GM21576 (cell line): ENCODE results near the gene POR.
"Not testable (repeated sequence)": the region's sequence is repeated elsewhere in the genome, so short reads cannot be mapped to it uniquely, and the experiment has no call there.

Experiments
- ATAC-seq: cut with Tn5 transposase; IDR thresholded peaks from one replicate; pipeline ENCODE4 v1.9.1; 2021; ENCODE audit warnings: mild to moderate bottlenecking, moderate library complexity; ENCODE audit not compliant: unreplicated experiment

POR gene

GRCh38 chr7:75988568-75989499, 73.9 kb downstream of the POR start:
- ATAC-seq: no peak

GRCh38 chr7:75989500-75990388, 74.8 kb downstream of the POR start:
- ATAC-seq: no peak

GRCh38 chr7:75991531-75992082, 76.7 kb downstream of the POR start:
- no peak for ATAC-seq

GRCh38 chr7:75992083-75992755, 77.3 kb downstream of the POR start:
- no peak for ATAC-seq

- ATAC-seq: peak; percentile 8
Observed at GRCh38 chr7:75993689-75994387, 78.9 kb downstream of the POR start.

GRCh38 chr7:75994388-75995051, 79.6 kb downstream of the POR start, which contains the start of gene TMEM120A:
TSS of gene TMEM120A (minus strand) at chr7:75994595. CDS start at chr7:75994570, 25 bp downstream.
- ATAC-seq: peak; percentile 96

- no peak for ATAC-seq
Observed at GRCh38 chr7:75995052-75995471, 80.1 kb downstream of the POR start.

GRCh38 chr7:75995996-75996395, 81.0 kb downstream of the POR start:
- no peak for ATAC-seq

- no peak for ATAC-seq
Observed at GRCh38 chr7:75996476-75996875, 81.5 kb downstream of the POR start.

- ATAC-seq: no peak
Observed at GRCh38 chr7:75998038-75998437, 83.1 kb downstream of the POR start.

- no peak for ATAC-seq
Observed at GRCh38 chr7:76000566-76000965, 85.6 kb downstream of the POR start.

- ATAC-seq: no peak
Observed at GRCh38 chr7:76002139-76002538, 87.2 kb downstream of the POR start.

- ATAC-seq: no peak
Observed at GRCh38 chr7:76002822-76003221, 87.9 kb downstream of the POR start.

GRCh38 chr7:76003351-76003750, 88.4 kb downstream of the POR start:
- no peak for ATAC-seq

GRCh38 chr7:76005004-76005403, 90.0 kb downstream of the POR start:
- ATAC-seq: not testable (repeated sequence)

- no peak for ATAC-seq
Observed at GRCh38 chr7:76008156-76008687, 93.3 kb downstream of the POR start.

GRCh38 chr7:76009672-76010600, 95.0 kb downstream of the POR start:
- ATAC-seq: no peak

GRCh38 chr7:76011442-76011861, 96.5 kb downstream of the POR start:
- ATAC-seq: no peak
